ENCODE data around the gene PLAC8.

The PLAC8 gene

DNA sequence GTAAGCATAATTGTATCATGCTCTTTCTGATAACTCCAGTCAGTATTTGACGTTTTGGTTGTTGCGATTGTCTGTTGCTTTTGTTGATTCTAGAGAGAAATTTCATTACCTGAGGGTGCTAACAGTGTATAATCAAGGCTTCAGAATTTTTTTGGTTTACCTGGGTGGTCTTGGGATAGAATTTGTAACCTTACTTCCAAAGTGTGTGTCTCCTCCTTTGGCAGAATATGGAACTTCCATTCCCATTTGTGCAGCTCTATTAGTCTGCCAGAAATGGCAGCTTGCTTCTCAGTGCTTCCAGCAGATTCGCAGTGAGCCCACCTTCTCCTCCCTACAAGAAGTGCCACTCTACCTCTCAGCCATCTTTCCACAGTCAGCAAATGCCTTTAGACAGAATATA lies 74.3 kb downstream of the PLAC8 start:
- ATAC-seq: no peak
- TF ChIP-seq ARNTL (CRISPR knock-in tag; IDR thresholded peaks at IDR 0.05; ENCODE audit: borderline replicate concordance, low read depth): no peak
- TF ChIP-seq ZNF8 (CRISPR knock-in tag; IDR thresholded peaks at IDR 0.05): no peak
- TF ChIP-seq, protein P1, sequence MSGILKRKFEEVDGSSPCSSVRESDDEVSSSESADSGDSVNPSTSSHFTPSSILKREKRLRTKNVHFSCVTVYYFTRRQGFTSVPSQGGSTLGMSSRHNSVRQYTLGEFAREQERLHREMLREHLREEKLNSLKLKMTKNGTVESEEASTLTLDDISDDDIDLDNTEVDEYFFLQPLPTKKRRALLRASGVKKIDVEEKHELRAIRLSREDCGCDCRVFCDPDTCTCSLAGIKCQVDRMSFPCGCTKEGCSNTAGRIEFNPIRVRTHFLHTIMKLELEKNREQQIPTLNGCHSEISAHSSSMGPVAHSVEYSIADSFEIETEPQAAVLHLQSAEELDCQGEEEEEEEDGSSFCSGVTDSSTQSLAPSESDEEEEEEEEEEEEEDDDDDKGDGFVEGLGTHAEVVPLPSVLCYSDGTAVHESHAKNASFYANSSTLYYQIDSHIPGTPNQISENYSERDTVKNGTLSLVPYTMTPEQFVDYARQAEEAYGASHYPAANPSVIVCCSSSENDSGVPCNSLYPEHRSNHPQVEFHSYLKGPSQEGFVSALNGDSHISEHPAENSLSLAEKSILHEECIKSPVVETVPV (CRISPR knock-in tag; IDR thresholded peaks at IDR 0.05): no peak
- no peak for TF ChIP-seq ZFP30 (CRISPR knock-in tag; IDR thresholded peaks at IDR 0.05)
- no peak for TF ChIP-seq OSR1 (CRISPR knock-in tag; IDR thresholded peaks at IDR 0.05)
- no peak for TF ChIP-seq GLIS3 (CRISPR knock-in tag; IDR thresholded peaks at IDR 0.05)
- TF ChIP-seq, protein P2, sequence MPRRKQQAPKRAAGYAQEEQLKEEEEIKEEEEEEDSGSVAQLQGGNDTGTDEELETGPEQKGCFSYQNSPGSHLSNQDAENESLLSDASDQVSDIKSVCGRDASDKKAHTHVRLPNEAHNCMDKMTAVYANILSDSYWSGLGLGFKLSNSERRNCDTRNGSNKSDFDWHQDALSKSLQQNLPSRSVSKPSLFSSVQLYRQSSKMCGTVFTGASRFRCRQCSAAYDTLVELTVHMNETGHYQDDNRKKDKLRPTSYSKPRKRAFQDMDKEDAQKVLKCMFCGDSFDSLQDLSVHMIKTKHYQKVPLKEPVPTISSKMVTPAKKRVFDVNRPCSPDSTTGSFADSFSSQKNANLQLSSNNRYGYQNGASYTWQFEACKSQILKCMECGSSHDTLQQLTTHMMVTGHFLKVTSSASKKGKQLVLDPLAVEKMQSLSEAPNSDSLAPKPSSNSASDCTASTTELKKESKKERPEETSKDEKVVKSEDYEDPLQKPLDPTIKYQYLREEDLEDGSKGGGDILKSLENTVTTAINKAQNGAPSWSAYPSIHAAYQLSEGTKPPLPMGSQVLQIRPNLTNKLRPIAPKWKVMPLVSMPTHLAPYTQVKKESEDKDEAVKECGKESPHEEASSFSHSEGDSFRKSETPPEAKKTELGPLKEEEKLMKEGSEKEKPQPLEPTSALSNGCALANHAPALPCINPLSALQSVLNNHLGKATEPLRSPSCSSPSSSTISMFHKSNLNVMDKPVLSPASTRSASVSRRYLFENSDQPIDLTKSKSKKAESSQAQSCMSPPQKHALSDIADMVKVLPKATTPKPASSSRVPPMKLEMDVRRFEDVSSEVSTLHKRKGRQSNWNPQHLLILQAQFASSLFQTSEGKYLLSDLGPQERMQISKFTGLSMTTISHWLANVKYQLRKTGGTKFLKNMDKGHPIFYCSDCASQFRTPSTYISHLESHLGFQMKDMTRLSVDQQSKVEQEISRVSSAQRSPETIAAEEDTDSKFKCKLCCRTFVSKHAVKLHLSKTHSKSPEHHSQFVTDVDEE (CRISPR knock-in tag; IDR thresholded peaks at IDR 0.05): no peak
- TF ChIP-seq, protein P3, sequence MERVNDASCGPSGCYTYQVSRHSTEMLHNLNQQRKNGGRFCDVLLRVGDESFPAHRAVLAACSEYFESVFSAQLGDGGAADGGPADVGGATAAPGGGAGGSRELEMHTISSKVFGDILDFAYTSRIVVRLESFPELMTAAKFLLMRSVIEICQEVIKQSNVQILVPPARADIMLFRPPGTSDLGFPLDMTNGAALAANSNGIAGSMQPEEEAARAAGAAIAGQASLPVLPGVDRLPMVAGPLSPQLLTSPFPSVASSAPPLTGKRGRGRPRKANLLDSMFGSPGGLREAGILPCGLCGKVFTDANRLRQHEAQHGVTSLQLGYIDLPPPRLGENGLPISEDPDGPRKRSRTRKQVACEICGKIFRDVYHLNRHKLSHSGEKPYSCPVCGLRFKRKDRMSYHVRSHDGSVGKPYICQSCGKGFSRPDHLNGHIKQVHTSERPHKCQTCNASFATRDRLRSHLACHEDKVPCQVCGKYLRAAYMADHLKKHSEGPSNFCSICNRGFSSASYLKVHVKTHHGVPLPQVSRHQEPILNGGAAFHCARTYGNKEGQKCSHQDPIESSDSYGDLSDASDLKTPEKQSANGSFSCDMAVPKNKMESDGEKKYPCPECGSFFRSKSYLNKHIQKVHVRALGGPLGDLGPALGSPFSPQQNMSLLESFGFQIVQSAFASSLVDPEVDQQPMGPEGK (CRISPR knock-in tag; IDR thresholded peaks at IDR 0.05; ENCODE audit: borderline replicate concordance): no peak
